Measurements from ENCODE around the gene STAT1. TPM values are rescaled to one million over a fixed set of nuclear protein-coding genes. Genes with fewer than 3 reads are reported as not detected.
"Not testable (repeated sequence)": the region's sequence is repeated elsewhere in the genome, so short reads cannot be mapped to it uniquely, and the experiment has no call there.

The STAT1 gene
- total RNA-seq, 1 donor from 2014 or later: 60.7 TPM

- DNase-seq (ENCODE audit: low spot score): no peak
Measured at GRCh38 chr2:191009541-191010374, 4.2 kb downstream of the STAT1 start.

GRCh38 chr2:191008286-191008685 is 5.7 kb downstream of the STAT1 start:
- no peak for DNase-seq (ENCODE audit: low spot score)

GRCh38 chr2:191006997-191007783 is 6.8 kb downstream of the STAT1 start:
- DNase-seq (ENCODE audit: low spot score): no peak

- no peak for DNase-seq (ENCODE audit: low spot score)
Measured at GRCh38 chr2:191006297-191006696, 7.7 kb downstream of the STAT1 start.

GRCh38 chr2:191003405-191004309 is 10.3 kb downstream of the STAT1 start:
- no peak for DNase-seq (ENCODE audit: low spot score)

- no peak for DNase-seq (ENCODE audit: low spot score)
Measured at GRCh38 chr2:191001624-191002023, 12.3 kb downstream of the STAT1 start.

GRCh38 chr2:191001032-191001431 is 12.9 kb downstream of the STAT1 start:
- DNase-seq (ENCODE audit: low spot score): no peak

- no peak for DNase-seq (ENCODE audit: low spot score)
Measured at GRCh38 chr2:190999949-191000665, 13.9 kb downstream of the STAT1 start.

GRCh38 chr2:190999058-190999457 is 14.9 kb downstream of the STAT1 start:
- DNase-seq (ENCODE audit: low spot score): no peak

GRCh38 chr2:190997526-190998113 is 16.4 kb downstream of the STAT1 start:
- DNase-seq (ENCODE audit: low spot score): peak; percentile 20

GRCh38 chr2:190996947-190997346 is 17.0 kb downstream of the STAT1 start:
- no peak for DNase-seq (ENCODE audit: low spot score)

GRCh38 chr2:190996338-190996946 is 17.5 kb downstream of the STAT1 start:
- DNase-seq (ENCODE audit: low spot score): no peak

- not testable (repeated sequence) for DNase-seq (ENCODE audit: low spot score)
Measured at GRCh38 chr2:190995315-190995714, 18.7 kb downstream of the STAT1 start.

GRCh38 chr2:190994148-190994547 is 19.8 kb downstream of the STAT1 start:
- no peak for DNase-seq (ENCODE audit: low spot score)

- DNase-seq (ENCODE audit: low spot score): no peak
Measured at GRCh38 chr2:190993292-190993643, 20.7 kb downstream of the STAT1 start.

- no peak for DNase-seq (ENCODE audit: low spot score)
Measured at GRCh38 chr2:190990132-190990531, 23.8 kb downstream of the STAT1 start.

- no peak for DNase-seq (ENCODE audit: low spot score)
Measured at GRCh38 chr2:190988910-190989309, 25.1 kb downstream of the STAT1 start.

GRCh38 chr2:190987938-190988337 is 26.0 kb downstream of the STAT1 start:
- no peak for DNase-seq (ENCODE audit: low spot score)

GRCh38 chr2:190987116-190987515 is 26.9 kb downstream of the STAT1 start:
- DNase-seq (ENCODE audit: low spot score): no peak

- DNase-seq (ENCODE audit: low spot score): no peak
Measured at GRCh38 chr2:190986221-190986953, 27.6 kb downstream of the STAT1 start.
